ENCODE results near the gene NADSYN1.

DNA sequence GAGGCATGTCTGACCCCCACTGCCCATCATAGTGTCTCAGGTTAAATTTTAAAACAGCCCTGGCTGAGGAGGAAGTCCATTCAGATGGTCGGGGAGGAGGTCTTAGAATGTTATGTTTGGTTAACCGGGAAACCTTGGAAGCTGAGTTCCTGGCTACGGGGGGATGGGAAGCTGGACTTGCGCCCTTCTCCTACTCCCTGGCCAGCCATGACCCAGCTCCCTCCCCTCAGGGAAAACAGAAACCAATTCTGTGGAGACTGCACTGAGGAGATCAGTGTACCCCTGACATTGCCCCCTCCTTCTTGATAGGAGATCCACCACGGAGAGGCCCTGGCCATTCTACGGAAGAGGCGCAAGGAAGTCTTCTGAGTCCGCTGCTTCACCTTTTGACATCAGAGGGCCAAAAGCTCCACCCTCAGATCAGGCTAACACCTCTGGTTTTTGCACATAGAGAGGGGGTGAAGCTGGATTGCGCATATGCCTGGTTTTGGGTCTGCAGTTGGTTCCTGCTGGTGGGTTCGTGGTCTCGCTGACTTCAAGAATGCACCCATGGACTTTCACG lies 92.5 kb downstream of the NADSYN1 start:
- TF ChIP-seq, protein P1, sequence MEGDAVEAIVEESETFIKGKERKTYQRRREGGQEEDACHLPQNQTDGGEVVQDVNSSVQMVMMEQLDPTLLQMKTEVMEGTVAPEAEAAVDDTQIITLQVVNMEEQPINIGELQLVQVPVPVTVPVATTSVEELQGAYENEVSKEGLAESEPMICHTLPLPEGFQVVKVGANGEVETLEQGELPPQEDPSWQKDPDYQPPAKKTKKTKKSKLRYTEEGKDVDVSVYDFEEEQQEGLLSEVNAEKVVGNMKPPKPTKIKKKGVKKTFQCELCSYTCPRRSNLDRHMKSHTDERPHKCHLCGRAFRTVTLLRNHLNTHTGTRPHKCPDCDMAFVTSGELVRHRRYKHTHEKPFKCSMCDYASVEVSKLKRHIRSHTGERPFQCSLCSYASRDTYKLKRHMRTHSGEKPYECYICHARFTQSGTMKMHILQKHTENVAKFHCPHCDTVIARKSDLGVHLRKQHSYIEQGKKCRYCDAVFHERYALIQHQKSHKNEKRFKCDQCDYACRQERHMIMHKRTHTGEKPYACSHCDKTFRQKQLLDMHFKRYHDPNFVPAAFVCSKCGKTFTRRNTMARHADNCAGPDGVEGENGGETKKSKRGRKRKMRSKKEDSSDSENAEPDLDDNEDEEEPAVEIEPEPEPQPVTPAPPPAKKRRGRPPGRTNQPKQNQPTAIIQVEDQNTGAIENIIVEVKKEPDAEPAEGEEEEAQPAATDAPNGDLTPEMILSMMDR (CRISPR knock-in tag; IDR thresholded peaks at IDR 0.05) = no peak
- no peak for TF ChIP-seq PHB2 (IDR thresholded peaks at IDR 0.05; ENCODE audit: partially characterized antibody)
- no peak for TF ChIP-seq SRF (IDR thresholded peaks at IDR 0.05; ENCODE audit: low read depth, low read length)
- TF ChIP-seq TRIM24 (CRISPR knock-in tag; IDR thresholded peaks at IDR 0.05) = no peak
- no peak for TF ChIP-seq ZNF30 (CRISPR knock-in tag; IDR thresholded peaks at IDR 0.05)
- TF ChIP-seq, protein P2, sequence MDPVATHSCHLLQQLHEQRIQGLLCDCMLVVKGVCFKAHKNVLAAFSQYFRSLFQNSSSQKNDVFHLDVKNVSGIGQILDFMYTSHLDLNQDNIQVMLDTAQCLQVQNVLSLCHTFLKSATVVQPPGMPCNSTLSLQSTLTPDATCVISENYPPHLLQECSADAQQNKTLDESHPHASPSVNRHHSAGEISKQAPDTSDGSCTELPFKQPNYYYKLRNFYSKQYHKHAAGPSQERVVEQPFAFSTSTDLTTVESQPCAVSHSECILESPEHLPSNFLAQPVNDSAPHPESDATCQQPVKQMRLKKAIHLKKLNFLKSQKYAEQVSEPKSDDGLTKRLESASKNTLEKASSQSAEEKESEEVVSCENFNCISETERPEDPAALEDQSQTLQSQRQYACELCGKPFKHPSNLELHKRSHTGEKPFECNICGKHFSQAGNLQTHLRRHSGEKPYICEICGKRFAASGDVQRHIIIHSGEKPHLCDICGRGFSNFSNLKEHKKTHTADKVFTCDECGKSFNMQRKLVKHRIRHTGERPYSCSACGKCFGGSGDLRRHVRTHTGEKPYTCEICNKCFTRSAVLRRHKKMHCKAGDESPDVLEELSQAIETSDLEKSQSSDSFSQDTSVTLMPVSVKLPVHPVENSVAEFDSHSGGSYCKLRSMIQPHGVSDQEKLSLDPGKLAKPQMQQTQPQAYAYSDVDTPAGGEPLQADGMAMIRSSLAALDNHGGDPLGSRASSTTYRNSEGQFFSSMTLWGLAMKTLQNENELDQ (CRISPR knock-in tag; IDR thresholded peaks at IDR 0.05; ENCODE audit: borderline replicate concordance) = no peak
- TF ChIP-seq ZIK1 (CRISPR knock-in tag; IDR thresholded peaks at IDR 0.05; ENCODE audit: borderline replicate concordance, low read depth) = no peak
- no peak for TF ChIP-seq MYC (CRISPR knock-in tag; IDR thresholded peaks at IDR 0.05; ENCODE audit: borderline replicate concordance)
- no peak for TF ChIP-seq ZSCAN9 (CRISPR knock-in tag; IDR thresholded peaks at IDR 0.05; ENCODE audit: borderline replicate concordance)
- TF ChIP-seq, protein P3, sequence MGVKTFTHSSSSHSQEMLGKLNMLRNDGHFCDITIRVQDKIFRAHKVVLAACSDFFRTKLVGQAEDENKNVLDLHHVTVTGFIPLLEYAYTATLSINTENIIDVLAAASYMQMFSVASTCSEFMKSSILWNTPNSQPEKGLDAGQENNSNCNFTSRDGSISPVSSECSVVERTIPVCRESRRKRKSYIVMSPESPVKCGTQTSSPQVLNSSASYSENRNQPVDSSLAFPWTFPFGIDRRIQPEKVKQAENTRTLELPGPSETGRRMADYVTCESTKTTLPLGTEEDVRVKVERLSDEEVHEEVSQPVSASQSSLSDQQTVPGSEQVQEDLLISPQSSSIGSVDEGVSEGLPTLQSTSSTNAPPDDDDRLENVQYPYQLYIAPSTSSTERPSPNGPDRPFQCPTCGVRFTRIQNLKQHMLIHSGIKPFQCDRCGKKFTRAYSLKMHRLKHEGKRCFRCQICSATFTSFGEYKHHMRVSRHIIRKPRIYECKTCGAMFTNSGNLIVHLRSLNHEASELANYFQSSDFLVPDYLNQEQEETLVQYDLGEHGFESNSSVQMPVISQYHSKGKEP (CRISPR knock-in tag; IDR thresholded peaks at IDR 0.05) = no peak
- TF ChIP-seq, protein P4, sequence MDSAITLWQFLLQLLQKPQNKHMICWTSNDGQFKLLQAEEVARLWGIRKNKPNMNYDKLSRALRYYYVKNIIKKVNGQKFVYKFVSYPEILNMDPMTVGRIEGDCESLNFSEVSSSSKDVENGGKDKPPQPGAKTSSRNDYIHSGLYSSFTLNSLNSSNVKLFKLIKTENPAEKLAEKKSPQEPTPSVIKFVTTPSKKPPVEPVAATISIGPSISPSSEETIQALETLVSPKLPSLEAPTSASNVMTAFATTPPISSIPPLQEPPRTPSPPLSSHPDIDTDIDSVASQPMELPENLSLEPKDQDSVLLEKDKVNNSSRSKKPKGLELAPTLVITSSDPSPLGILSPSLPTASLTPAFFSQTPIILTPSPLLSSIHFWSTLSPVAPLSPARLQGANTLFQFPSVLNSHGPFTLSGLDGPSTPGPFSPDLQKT (CRISPR knock-in tag; IDR thresholded peaks at IDR 0.05; ENCODE audit: borderline replicate concordance) = no peak
- TF ChIP-seq, protein P5, sequence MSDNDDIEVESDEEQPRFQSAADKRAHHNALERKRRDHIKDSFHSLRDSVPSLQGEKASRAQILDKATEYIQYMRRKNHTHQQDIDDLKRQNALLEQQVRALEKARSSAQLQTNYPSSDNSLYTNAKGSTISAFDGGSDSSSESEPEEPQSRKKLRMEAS (IDR thresholded peaks at IDR 0.05) = no peak
- no peak for TF ChIP-seq ZBTB21 (CRISPR knock-in tag; IDR thresholded peaks at IDR 0.05)
